H1 (cell line): ENCODE data around the gene RTKN2.

Experiments
- ATF3 ChIP-seq: IDR thresholded peaks from 2 replicates; pipeline ENCODE4 v1.6.1; 2011; ENCODE audit warnings: low read depth, mild to moderate bottlenecking, low read length; ENCODE audit not compliant: insufficient read depth
- CEBPB ChIP-seq: IDR thresholded peaks from 2 replicates; pipeline ENCODE4 v1.6.1; 2012; ENCODE audit warnings: low read depth, low read length
- CTCF ChIP-seq, 3 experiments: IDR thresholded peaks; 1 replicate in 2 of 3; 2 replicates in 1 of 3; pipeline versions ENCODE4 v1.5.1 to v1.6.1; 2011; ENCODE audit warnings: low read length in 3 of 3, mild to moderate bottlenecking in 3 of 3, inconsistent platforms in 2 of 3, low read depth in 1 of 3, moderate library complexity in 1 of 3; ENCODE audit not compliant: insufficient read depth in 1 of 3; ENCODE audit errors: control extremely low read depth in 1 of 3
- EP300 ChIP-seq, 2 experiments: IDR thresholded peaks; 1 replicate in 1 of 2; 2 replicates in 1 of 2; pipeline ENCODE4 v1.6.1; 2011 to 2012; ENCODE audit warnings: low read depth in 2 of 2, low read length in 2 of 2, mild to moderate bottlenecking in 2 of 2, borderline replicate concordance in 1 of 2, inconsistent platforms in 1 of 2, moderate library complexity in 1 of 2
- JUND ChIP-seq: IDR thresholded peaks from 2 replicates; pipeline ENCODE4 v1.6.1; 2011; ENCODE audit warnings: mild to moderate bottlenecking, improper control_type of control experiment, low read length
- MAX ChIP-seq: IDR thresholded peaks from 2 replicates; pipeline ENCODE4 v1.6.1; 2012; ENCODE audit warnings: inconsistent platforms
- POLR2A ChIP-seq, 2 experiments: IDR thresholded peaks; 1 replicate in 1 of 2; 2 replicates in 1 of 2; pipeline ENCODE4 v1.6.1; 2011; ENCODE audit warnings: low read depth in 2 of 2, low read length in 2 of 2, mild to moderate bottlenecking in 2 of 2; ENCODE audit errors: control extremely low read depth in 1 of 2
- SUZ12 ChIP-seq: fragments of 200-600 bp; sonication (generic); IDR thresholded peaks from 2 replicates; pipeline ENCODE4 v1.6.1; 2012; ENCODE audit warnings: mild to moderate bottlenecking, inconsistent platforms, low read length, moderate library complexity, mixed read lengths
- USF2 ChIP-seq: IDR thresholded peaks from 2 replicates; pipeline ENCODE4 v1.6.1; 2011; ENCODE audit warnings: low read length, improper control_type of control experiment

- TF ChIP-seq CTCF (IDR thresholded peaks at IDR 0.05; ENCODE audit: control extremely low read depth in 1 of 3, insufficient read depth in 1 of 3, low read depth in 1 of 3, low read length in 3 of 3) (no peak), MAX (no peak), ATF3 (no peak), POLR2A (IDR thresholded peaks at IDR 0.05; ENCODE audit: control extremely low read depth in 1 of 2, low read depth in 2 of 2, low read length in 2 of 2) (no peak), USF2 (no peak), JUND (no peak), CEBPB (no peak), EP300 (IDR thresholded peaks at IDR 0.05; ENCODE audit: borderline replicate concordance in 1 of 2, low read depth in 2 of 2, low read length in 2 of 2) (no peak), SUZ12 (no peak)
Observed at GRCh38 chr10:62153191-62153590, 115.5 kb downstream of the RTKN2 start.
